A204.1 (cell line): ENCODE measurements around the gene NPTXR.
"Not testable (repeated sequence)": the region's sequence is repeated elsewhere in the genome, so short reads cannot be mapped to it uniquely, and the experiment has no call there.

ENCODE experiments used
- FAIRE-seq: peaks from 2 replicates; lab custom pipeline; 2012; peaks lifted over from hg19 to GRCh38; lab: Jason Lieb, UNC

NPTXR gene

GRCh38 chr22:38830026-38830844, 13.6 kb downstream of the NPTXR start:
- no peak for FAIRE-seq

DNA sequence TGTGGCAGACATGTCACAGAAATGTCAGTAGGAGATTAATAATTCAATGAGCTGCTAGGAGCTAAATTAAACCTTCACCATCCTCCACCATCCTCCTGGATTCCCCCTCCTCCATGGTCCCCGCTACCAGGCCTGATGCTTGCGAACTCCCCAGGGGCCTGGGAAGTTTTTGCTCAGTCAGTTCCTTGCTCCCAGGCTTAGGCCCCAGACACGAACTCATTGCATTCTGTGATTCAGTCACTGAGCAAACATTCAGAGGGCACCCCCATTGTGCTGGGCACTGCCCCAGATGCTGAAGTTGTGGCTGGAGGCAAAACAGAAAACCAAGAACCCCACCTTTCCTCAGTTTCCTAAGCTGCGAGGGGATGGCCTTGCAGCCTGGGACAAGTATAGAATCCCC, 14.3 kb downstream of the NPTXR start:
- no peak for FAIRE-seq

GRCh38 chr22:38828616-38829205, 15.1 kb downstream of the NPTXR start:
- no peak for FAIRE-seq

- no peak for FAIRE-seq
Measured at GRCh38 chr22:38828191-38828590, 15.6 kb downstream of the NPTXR start.

DNA sequence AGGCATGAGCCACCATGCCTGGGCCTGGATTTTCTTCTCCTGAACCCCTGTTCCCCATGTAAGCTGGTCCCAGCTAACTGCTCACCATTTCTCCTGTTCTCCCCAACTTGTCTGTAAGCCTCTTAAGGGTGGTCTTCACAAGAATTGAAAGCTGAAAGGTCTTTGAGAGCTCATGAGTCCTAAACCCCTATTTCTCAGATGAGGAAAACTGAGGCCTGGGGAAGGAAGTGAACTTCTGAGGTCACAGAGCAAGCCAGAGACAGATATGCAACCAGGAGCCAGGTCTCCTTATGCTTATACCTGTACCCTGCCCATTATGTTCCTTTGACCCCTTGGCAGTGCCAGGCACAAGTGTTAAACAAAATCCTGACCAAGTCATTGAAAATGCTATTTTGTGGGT, 16.3 kb downstream of the NPTXR start:
- FAIRE-seq, result no peak

DNA sequence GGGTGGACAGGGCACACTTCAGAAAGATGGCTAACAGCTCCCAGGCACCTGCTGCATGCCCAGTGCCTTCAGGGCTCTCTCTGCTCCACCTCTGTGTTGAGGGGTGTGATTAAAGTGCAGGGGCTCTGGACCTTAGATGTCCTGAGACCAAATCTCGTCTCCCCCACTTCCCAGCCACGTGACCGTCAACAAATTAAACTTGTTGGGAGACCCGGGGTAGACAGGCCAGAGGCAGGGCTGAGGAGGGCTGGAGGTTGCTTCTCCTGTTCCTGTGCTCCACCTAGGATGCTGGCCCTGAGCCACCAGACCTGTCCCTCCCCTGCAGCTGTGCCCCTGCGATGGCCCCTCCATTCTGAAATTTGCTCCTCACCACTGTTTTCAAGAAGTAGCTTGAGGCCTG, 17.0 kb downstream of the NPTXR start:
- no peak for FAIRE-seq

DNA sequence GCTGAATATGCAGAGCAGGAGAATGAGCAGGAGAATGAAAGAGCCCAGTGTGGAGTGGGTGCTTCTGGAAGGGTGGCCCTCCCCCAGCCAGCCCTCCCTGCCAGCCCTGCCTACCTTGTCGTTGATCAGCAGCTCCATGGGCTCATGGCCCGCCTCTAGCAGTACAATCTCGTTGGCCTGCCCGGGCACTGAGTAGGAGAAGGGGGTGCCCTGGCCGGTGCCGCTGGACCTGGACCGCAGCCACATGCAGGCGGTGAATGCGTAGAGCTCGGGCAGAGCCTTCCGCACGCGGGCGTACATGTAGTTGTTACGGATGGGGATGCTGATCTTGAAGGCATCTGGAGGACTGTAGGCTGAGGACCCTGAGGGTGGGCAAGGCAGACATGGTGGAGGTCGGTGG, 17.4 kb downstream of the NPTXR start:
- no peak for FAIRE-seq

DNA sequence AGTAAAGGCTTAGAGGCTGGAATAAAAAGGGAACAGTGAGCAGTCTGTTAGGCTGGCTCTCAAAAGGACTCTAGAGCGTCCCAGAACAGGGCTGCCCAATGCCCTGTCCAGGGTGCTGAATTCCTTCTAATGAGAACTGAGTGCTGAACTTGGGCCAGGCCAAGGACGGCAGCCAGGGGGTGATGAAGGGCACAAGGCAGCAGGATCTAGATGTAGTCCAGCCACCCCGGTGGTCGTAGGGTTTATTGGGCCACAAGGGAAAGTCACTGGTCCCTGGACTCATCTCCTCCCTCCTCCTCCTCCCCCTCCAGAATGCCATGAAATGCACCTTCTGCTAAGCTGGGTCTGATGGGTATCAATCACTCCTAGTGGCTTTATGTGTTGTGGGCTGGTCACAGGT, 19.2 kb downstream of the NPTXR start:
- FAIRE-seq, result no peak

DNA sequence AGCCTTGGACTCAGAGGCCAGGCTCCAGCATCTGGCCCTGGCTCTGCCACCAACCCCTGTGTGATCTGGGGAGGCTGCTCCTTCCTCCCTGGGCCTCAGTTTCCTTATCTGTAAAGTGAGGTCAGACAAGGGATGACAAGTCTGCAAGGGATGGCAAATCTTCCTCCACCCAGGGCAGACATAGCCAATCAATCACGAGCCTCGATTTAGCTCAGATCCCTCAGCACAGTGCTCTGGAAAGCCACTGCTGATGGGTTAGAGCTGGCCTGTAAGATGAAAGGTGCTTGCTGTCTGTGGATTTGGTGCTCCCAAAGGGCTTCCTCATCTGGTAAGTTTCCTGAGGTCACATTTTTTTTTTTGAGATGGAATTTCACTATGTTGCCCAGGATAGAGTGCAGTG, 20.2 kb downstream of the NPTXR start:
- no peak for FAIRE-seq

GRCh38 chr22:38823076-38823475, 20.8 kb downstream of the NPTXR start:
- no peak for FAIRE-seq

GRCh38 chr22:38820020-38820419, 23.8 kb downstream of the NPTXR start:
- FAIRE-seq, result no peak

DNA sequence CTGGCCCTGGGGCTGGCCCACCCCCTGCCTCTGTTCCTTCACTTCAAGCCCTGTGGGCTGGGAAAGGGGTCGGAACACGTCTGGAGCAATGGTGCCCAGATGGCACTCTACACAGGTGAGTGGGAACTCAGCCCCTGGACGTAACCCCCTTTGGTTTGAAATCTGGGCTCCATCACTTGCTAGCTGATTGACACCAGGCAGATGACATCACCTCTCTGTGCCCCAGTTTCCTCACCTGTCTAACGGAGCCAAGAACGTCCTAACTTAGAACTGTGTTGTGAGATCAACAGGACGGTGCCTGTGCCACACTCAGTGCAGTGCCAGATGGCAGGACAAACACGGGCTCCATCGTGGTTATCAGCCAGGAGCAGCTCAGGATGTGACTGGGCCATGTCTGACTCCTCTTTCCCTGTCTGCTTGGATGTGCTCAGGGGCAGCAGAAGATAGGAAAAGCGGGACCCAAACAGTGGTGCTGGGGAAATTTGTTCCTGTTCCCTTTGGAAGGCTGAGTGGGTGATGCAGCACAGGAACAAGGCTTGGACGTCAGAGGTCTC, 24.4 kb downstream of the NPTXR start:
- no peak for FAIRE-seq

DNA sequence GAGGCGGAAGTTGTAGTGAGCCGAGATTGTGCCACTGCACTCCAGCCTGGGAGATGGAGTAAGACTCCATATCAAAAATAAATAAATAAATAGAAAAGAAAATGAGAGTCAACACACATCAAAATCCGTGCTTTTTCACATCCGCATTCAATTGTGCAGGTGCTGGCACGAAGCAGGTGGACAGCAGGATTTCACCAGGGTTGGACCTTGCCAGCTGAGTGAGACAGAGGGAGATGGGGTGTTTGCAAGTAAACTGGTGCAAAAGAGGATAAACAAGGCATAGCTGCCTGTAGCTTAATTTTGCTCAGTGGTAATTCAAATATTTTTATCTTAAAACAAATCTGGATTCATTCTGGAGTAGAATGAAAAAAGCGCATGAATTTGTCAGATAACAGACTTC, 26.6 kb downstream of the NPTXR start:
- no peak for FAIRE-seq

GRCh38 chr22:38815842-38816241, 28.0 kb downstream of the NPTXR start:
- FAIRE-seq, result no peak

DNA sequence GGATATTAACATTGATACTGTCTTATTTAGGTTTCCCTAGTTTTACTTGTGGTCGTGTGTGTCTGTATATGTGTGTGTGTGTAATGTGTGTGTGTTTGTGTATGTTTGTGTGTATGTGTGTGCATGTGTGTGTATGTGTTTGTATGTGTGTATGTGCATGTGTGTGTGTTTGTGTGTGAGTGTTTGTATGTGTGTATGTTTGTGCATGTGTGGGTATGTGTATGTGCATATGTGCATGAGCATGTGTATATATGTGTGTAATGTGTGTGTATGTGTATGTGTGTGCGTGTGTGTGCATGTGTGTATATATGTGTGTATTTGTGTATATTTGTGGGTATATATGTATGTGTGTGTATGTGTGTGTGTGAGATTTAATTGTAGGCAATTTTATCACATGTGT, 32.6 kb downstream of the NPTXR start:
- no peak for FAIRE-seq

- FAIRE-seq, result not testable (repeated sequence)
Measured at GRCh38 chr22:38805041-38805593, 38.7 kb downstream of the NPTXR start.

GRCh38 chr22:38802671-38803121, 41.1 kb downstream of the NPTXR start:
- no peak for FAIRE-seq

DNA sequence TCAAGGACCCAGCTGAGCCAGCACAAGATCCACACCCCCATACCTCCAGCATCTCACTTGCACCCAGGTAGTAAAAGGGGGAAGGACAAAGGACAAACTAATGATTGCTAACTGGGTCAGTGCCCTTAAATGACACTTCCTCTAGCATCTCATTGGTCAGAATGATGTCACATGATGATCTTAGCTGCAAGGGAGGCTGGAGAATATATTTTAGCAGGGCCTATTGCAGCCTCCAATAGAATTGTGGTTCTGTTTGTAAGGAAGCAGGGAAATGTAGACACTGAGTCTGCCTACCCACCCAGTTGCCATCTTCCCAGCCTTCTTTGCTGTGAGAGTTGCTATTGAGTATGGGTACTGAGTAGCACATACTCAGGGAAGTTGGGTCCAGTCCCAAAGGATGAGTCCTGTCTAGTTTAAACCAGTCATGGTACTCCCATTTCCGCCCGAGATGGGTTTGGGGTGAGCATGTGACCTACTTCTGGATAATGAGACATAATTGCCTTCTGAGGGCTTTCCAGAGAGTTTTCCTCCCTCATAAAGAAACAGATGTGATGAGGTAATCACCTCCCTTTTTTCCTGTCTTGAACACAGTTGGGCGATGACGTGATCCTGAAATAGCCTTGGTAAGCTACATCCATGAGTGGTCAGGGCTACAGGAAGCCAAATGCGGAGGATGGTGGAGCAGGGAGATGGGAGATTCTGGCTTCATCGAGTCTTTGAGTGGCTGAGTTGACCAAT, 44.4 kb downstream of the NPTXR start:
- no peak for FAIRE-seq

- no peak for FAIRE-seq
Measured at GRCh38 chr22:38798496-38798895, 45.3 kb downstream of the NPTXR start.

- FAIRE-seq, result no peak
Measured at GRCh38 chr22:38796262-38796957, 47.4 kb downstream of the NPTXR start.

- FAIRE-seq, result no peak
Measured at GRCh38 chr22:38795569-38795968, 48.3 kb downstream of the NPTXR start.
